Measurements from ENCODE around the gene TCEA2.

The TCEA2 gene

DNA sequence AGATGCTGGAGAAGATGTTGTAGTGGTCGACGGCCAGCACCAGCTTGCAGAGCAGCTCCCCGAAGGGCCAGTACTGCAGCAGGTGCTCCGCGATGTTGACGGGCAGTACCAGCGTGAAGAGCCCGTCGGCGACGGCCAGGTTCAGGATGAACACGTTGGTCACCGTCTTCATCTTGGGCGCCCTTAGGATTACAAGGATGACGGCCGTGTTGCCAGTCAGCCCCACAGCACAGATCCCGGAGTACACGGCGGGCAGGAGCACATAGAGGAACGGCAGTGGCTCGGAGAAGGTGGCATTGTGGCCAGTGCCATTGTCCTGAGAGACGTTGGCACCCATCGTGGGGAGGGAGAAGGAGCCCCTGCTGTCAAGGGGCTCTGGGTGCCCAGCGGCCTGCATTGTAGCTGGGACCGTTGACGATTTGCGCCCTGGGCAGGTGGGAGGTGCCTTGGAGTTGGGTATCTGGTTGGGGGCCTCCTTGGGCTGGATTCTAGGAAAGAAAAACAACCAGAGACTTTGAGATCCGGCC lies 43.5 kb downstream of the TCEA2 start:
- Histone ChIP-seq H3K9me3 (replicated peaks; ENCODE audit: insufficient read depth, low read length) (no peaks in the 10 kb centered on the region), H3K36me3 (replicated peaks; ENCODE audit: insufficient read depth, low read length) (no peaks in the 10 kb centered on the region), H3K4me1 (ENCODE audit: low read length) (no peaks in the 10 kb centered on the region), H3K27me3 (replicated peaks; ENCODE audit: insufficient read depth, low read length) (peaks cover 91% of the 10 kb centered on the region), H4K20me1 (ENCODE audit: insufficient read depth, low read length) (no peaks in the 10 kb centered on the region), H3K79me2 (ENCODE audit: low read length) (no peaks in the 10 kb centered on the region), H2AFZ (ENCODE audit: low read length) (no peak overlapping the region), H3F3A (ENCODE audit: insufficient read depth, low read length) (no peaks in the 10 kb centered on the region), H3K9ac (ENCODE audit: low read length) (no peak overlapping the region), H3K9me2 (replicated peaks; ENCODE audit: insufficient read depth, low read length) (no peaks in the 10 kb centered on the region), H3K27ac (ENCODE audit: low read length) (no peak overlapping the region), H3K4me3 (ENCODE audit: low read length) (no peak overlapping the region), H3K4me2 (ENCODE audit: low read depth, low read length) (no peak overlapping the region)
- DNase-seq, result no peak
- TF ChIP-seq EZH2phosphoT487 (IDR thresholded peaks at IDR 0.05; ENCODE audit: low read length), result no peak
- no peak for TF ChIP-seq EZH2 (optimal IDR thresholded peaks at IDR 0.05; ENCODE audit: low read depth, low read length)
- TF ChIP-seq, protein P1, sequence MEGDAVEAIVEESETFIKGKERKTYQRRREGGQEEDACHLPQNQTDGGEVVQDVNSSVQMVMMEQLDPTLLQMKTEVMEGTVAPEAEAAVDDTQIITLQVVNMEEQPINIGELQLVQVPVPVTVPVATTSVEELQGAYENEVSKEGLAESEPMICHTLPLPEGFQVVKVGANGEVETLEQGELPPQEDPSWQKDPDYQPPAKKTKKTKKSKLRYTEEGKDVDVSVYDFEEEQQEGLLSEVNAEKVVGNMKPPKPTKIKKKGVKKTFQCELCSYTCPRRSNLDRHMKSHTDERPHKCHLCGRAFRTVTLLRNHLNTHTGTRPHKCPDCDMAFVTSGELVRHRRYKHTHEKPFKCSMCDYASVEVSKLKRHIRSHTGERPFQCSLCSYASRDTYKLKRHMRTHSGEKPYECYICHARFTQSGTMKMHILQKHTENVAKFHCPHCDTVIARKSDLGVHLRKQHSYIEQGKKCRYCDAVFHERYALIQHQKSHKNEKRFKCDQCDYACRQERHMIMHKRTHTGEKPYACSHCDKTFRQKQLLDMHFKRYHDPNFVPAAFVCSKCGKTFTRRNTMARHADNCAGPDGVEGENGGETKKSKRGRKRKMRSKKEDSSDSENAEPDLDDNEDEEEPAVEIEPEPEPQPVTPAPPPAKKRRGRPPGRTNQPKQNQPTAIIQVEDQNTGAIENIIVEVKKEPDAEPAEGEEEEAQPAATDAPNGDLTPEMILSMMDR (IDR thresholded peaks at IDR 0.05; ENCODE audit: low read length), result no peak

DNA sequence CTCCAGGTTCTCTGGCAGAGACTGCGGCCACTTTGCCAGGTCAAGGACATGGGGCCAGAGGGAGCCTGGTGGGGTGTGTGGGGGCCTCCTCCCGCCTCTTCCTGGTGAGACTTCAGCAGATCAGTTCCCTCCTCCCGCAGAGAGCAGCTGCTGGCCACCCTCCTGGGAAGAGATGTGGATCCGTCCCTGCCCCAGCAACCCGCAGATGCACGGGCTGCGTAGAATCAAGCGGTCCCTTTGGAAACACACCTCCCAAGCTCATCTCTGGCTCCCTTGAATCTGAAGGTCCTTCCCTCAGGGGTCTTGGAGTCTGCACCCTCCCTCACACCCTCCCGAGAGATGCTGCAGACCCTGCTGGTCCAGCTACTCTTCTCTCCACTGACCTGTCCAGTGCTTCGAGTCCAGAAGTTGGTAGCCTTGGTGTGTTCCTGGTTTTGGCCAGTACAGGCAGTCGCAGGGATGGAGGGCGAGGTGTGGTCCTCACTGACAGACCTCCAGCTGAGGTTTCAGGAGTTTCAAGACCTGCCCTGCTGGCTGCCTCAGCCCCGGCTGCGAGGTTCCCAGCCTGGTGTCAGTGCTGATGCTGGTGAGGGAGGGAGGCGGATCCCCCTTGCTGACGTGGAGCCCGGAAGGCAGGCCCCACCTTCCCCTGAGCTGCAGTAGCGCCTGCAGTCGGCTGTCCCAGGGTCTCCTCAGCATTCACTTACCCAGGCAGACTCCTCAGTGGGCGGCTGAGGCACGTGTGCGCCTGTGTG lies 44.2 kb downstream of the TCEA2 start, which contains the start of gene NPBWR2:
NPBWR2 (minus strand) TSS at position 585 of the 755 bp plus-strand sequence. CDS start 734 bp downstream, outside the sequence.
- no peak for TF ChIP-seq EZH2 (optimal IDR thresholded peaks at IDR 0.05; ENCODE audit: low read depth, low read length)
- TF ChIP-seq, protein P1 (IDR thresholded peaks at IDR 0.05; ENCODE audit: low read length), result no peak
- no peak for TF ChIP-seq EZH2phosphoT487 (IDR thresholded peaks at IDR 0.05; ENCODE audit: low read length)
- H3K36me3 ChIP-seq (replicated peaks; ENCODE audit: insufficient read depth, low read length), result no peaks in the 10 kb centered on the region
- DNase-seq, result no peak
- no peak within 1 kb of the TSS for H3K27ac ChIP-seq (ENCODE audit: low read length)
- H3K4me1 ChIP-seq (ENCODE audit: low read length), result no peaks in the 10 kb centered on the region
- no peaks in the 10 kb centered on the region for H3K9me3 ChIP-seq (replicated peaks; ENCODE audit: insufficient read depth, low read length)
- H3K9me2 ChIP-seq (replicated peaks; ENCODE audit: insufficient read depth, low read length), result no peaks in the 10 kb centered on the region
- no peaks in the 10 kb centered on the region for H3F3A ChIP-seq (ENCODE audit: insufficient read depth, low read length)
- no peak within 1 kb of the TSS for H3K4me3 ChIP-seq (ENCODE audit: low read length)
- no peak within 1 kb of the TSS for H3K4me2 ChIP-seq (ENCODE audit: low read depth, low read length)
- H3K27me3 ChIP-seq (replicated peaks; ENCODE audit: insufficient read depth, low read length), result peaks cover 91% of the 10 kb centered on the region
- no peak within 1 kb of the TSS for H2AFZ ChIP-seq (ENCODE audit: low read length)
- H4K20me1 ChIP-seq (ENCODE audit: insufficient read depth, low read length), result no peaks in the 10 kb centered on the region
- H3K9ac ChIP-seq (ENCODE audit: low read length), result no peak within 1 kb of the TSS
- H3K79me2 ChIP-seq (ENCODE audit: low read length), result no peaks in the 10 kb centered on the region

DNA sequence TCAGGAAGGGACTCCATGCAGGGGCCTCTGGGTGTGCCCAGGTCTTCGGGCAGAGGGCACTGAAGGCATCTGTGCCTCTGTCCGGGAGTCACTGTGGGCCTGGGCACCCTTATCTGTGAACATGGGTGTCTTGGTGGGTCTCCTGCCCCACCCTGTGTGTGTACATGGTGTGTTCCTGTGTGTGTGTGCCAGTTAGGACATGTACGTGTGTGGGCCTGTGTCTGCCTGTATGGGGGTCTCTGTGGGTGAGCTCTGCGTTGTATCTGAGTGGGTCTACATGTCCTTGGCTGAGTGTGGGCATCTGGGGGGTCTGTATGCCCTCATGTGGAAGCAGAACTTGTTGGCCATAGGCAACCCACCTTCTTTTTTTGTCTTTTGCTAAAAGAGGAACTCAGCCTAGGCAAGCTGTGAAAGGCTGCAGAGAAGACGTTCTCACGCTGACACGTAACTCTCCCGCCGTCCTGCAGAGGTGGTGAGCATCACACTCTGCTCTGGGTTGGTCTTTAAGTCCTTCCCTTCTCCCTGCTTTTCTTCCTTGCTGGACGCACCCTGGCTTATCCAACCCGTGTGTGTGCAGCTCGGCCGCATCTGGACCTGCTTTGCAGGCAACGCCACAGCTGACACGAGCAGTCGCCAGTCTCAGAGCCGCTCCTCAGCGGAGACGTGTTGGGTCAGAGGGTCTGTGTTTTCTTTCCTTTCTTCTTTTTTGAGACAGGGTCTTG lies 44.9 kb downstream of the TCEA2 start:
- Histone ChIP-seq H2AFZ (ENCODE audit: low read length) (no peak overlapping the region), H4K20me1 (ENCODE audit: insufficient read depth, low read length) (no peaks in the 10 kb centered on the region), H3F3A (ENCODE audit: insufficient read depth, low read length) (no peaks in the 10 kb centered on the region), H3K9me3 (replicated peaks; ENCODE audit: insufficient read depth, low read length) (no peaks in the 10 kb centered on the region), H3K9me2 (replicated peaks; ENCODE audit: insufficient read depth, low read length) (no peaks in the 10 kb centered on the region), H3K4me2 (ENCODE audit: low read depth, low read length) (no peak overlapping the region), H3K79me2 (ENCODE audit: low read length) (no peaks in the 10 kb centered on the region), H3K36me3 (replicated peaks; ENCODE audit: insufficient read depth, low read length) (no peaks in the 10 kb centered on the region), H3K4me1 (ENCODE audit: low read length) (no peaks in the 10 kb centered on the region), H3K9ac (ENCODE audit: low read length) (no peak overlapping the region), H3K27ac (ENCODE audit: low read length) (no peak overlapping the region), H3K27me3 (replicated peaks; ENCODE audit: insufficient read depth, low read length) (peaks cover 91% of the 10 kb centered on the region), H3K4me3 (ENCODE audit: low read length) (no peak overlapping the region)
- DNase-seq, result no peak
- no peak for TF ChIP-seq EZH2 (optimal IDR thresholded peaks at IDR 0.05; ENCODE audit: low read depth, low read length)
- TF ChIP-seq, protein P1 (IDR thresholded peaks at IDR 0.05; ENCODE audit: low read length), result no peak
- no peak for TF ChIP-seq EZH2phosphoT487 (IDR thresholded peaks at IDR 0.05; ENCODE audit: low read length)

Measured in MM.1S (cell line).